Natural killer cell treated with Interleukin-12 subunit alpha and Interleukin-12 subunit beta and Interleukin-15 and Interleukin-18, amount 100 ng/mL, for 72 hours (primary cell): ENCODE measurements around the gene SIK2. TPM values are rescaled to one million over a fixed set of nuclear protein-coding genes. Genes with fewer than 3 reads are reported as not detected.

Experiments used
- ATAC-seq, 2 donors: fragments of 150-1000 bp; cut with Tn5 transposase in 1 of 2; sonication (Bioruptor Pico), chemical (Tn5 transposase) in 1 of 2; 2 replicates each; pipeline ENCODE4 v1.10.0; 2021
- DNase-seq: peaks from one replicate; pipeline ENCODE4 v3.0.0; 2022; ENCODE audit warnings: low spot score
- H3K27ac Mint-ChIP-seq, 2 donors: 1 replicate in 1 of 2; 2 replicates in 1 of 2; pipeline ENCODE4 v1.8.0; 2022; ENCODE audit warnings: mixed read lengths in 2 of 2, mild to moderate bottlenecking in 1 of 2, moderate library complexity in 1 of 2
- H3K27me3 Mint-ChIP-seq, 2 donors: 1 replicate in 1 of 2; 2 replicates in 1 of 2; pipeline ENCODE4 v1.8.0; 2022; ENCODE audit warnings: mixed read lengths in 2 of 2
- H3K36me3 Mint-ChIP-seq: one replicate; pipeline ENCODE4 v1.8.0; 2022; ENCODE audit warnings: mixed read lengths
- H3K4me1 Mint-ChIP-seq, 2 donors: 1 replicate in 1 of 2; 2 replicates in 1 of 2; pipeline ENCODE4 v1.8.0; 2022; ENCODE audit warnings: low read depth in 2 of 2, mixed read lengths in 2 of 2, mild to moderate bottlenecking in 1 of 2
- H3K4me3 Mint-ChIP-seq: one replicate; pipeline ENCODE4 v1.8.0; 2022; ENCODE audit warnings: mixed read lengths
- H3K9me3 Mint-ChIP-seq: 2 replicates; pipeline ENCODE4 v1.8.0; 2022; ENCODE audit warnings: mixed read lengths
- total RNA-seq, 2 donors: library from RNA; stranded (reverse); gene quantifications; one replicate each; pipeline ENCODE4 v1.2.3, GENCODE V29; 2022

SIK2 gene
- total RNA-seq, 2 donors from 2014 or later, result 8.1 to 8.8 TPM

GRCh38 chr11:111745719-111746504, 143.7 kb downstream of the SIK2 start:
- Mint-ChIP-seq H3K27me3 (no peaks in the 10 kb centered on the region), H3K36me3 (peaks cover 53% of the 10 kb centered on the region), H3K4me1 (peaks cover 6 to 20% of the 10 kb centered on the region in 2 donors), H3K4me3 (no peak overlapping the region), H3K9me3 (no peaks in the 10 kb centered on the region), H3K27ac (no peak overlapping the region)
- ATAC-seq (no peak), DNase-seq (no peak)

DNA sequence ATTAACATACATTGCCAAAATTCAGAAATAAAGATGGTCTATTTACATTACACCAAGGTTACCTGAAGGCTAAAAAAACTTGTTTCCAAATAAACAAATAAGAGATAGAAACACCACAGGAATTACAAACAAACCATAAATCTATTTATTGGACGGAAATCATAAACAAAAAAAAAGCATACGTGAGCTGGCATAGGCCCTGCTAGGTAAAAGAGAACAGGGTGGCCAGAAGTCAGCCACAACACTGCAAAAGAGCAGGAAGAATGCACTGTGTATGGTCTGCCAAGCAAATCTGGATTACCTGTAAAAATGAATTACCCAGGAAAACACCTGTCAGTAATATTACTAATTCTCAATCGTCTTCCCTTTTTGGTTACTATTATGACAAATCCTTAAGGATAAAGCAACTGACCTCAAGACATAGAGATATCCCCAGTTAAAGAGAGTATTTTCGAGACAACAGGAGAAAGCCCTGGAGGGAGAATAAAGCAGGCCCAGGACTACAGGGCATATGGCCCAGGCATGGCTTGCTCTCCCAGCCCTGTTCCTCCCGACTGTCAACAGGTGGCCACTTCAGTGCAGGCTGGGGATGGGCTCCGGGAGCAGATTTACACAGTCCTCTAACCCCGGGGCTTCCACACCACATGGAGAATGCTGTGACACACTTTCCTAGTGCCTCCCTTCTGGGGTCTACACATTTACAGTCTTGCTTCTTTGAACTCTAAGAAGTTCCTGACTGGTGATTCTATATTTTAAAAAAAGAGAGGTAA, 146.0 kb downstream of the SIK2 start:
- ATAC-seq (no peak), DNase-seq (no peak)
- no peak overlapping the region for H3K27ac Mint-ChIP-seq
- peaks cover 9 to 10% of the 10 kb centered on the region in 2 donors for H3K4me1 Mint-ChIP-seq
- H3K27me3 Mint-ChIP-seq, result no peaks in the 10 kb centered on the region
- peaks cover 50% of the 10 kb centered on the region for H3K36me3 Mint-ChIP-seq
- no peaks in the 10 kb centered on the region for H3K9me3 Mint-ChIP-seq
- no peak overlapping the region for H3K4me3 Mint-ChIP-seq

- H3K36me3 Mint-ChIP-seq, result peaks cover 39% of the 10 kb centered on the region
- H3K9me3 Mint-ChIP-seq, result no peaks in the 10 kb centered on the region
- H3K27me3 Mint-ChIP-seq, result no peaks in the 10 kb centered on the region
- no peak overlapping the region for H3K27ac Mint-ChIP-seq
- no peak overlapping the region for H3K4me3 Mint-ChIP-seq
- no peak for ATAC-seq
- DNase-seq, result no peak
- H3K4me1 Mint-ChIP-seq, result peaks cover 9 to 10% of the 10 kb centered on the region in 2 donors
Observed at GRCh38 chr11:111749646-111750045, 147.4 kb downstream of the SIK2 start.

DNA sequence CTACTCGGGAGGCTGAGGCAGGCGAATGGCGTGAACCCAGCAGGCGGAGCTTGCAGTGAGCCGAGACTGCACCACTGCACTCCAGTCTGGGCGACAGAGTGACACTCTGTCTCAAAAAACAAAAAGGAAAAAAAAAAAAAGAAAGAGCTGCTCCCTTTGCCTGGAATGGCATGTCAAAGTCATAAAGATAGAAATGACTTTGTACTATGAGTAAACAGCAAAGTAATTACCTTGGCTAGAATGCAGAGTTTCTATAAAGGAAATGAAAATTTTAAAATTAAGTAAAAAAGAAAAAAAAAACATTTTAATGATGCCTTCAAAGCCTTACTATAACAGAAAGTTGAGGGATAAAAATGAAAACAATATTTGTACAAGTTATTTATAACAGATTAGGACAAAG, 153.8 kb downstream of the SIK2 start:
- ATAC-seq (no peak), DNase-seq (no peak)
- no peaks in the 10 kb centered on the region for H3K9me3 Mint-ChIP-seq
- peaks cover 5 to 6% of the 10 kb centered on the region in 2 donors for H3K4me1 Mint-ChIP-seq
- no peaks in the 10 kb centered on the region for H3K27me3 Mint-ChIP-seq
- peaks cover 27% of the 10 kb centered on the region for H3K36me3 Mint-ChIP-seq
- no peak overlapping the region for H3K4me3 Mint-ChIP-seq
- no peak overlapping the region for H3K27ac Mint-ChIP-seq

- DNase-seq (no peak), ATAC-seq (no peak)
- Mint-ChIP-seq H3K4me3 (no peak overlapping the region), H3K4me1 (peaks cover 16 to 24% of the 10 kb centered on the region in 2 donors), H3K27me3 (no peaks in the 10 kb centered on the region), H3K27ac (no peak overlapping the region), H3K9me3 (no peaks in the 10 kb centered on the region), H3K36me3 (peaks cover 37% of the 10 kb centered on the region)
Observed at GRCh38 chr11:111759376-111759775, 157.1 kb downstream of the SIK2 start.

- H3K27ac Mint-ChIP-seq, result no peak overlapping the region
- no peak for ATAC-seq
Observed at GRCh38 chr11:111759778-111760407, 157.6 kb downstream of the SIK2 start.

GRCh38 chr11:111761036-111761435, 158.8 kb downstream of the SIK2 start:
- H3K4me3 Mint-ChIP-seq, result no peak overlapping the region
- ATAC-seq, result no peak
- no peaks in the 10 kb centered on the region for H3K9me3 Mint-ChIP-seq
- H3K4me1 Mint-ChIP-seq, result peaks cover 25 to 36% of the 10 kb centered on the region in 2 donors
- DNase-seq, result no peak
- no peak overlapping the region for H3K27ac Mint-ChIP-seq
- H3K36me3 Mint-ChIP-seq, result peaks cover 44% of the 10 kb centered on the region
- no peaks in the 10 kb centered on the region for H3K27me3 Mint-ChIP-seq

More at GRCh38 chr11:111759778-111760407, 157.6 kb downstream of the SIK2 start:
- Mint-ChIP-seq H3K9me3 (no peaks in the 10 kb centered on the region), H3K27me3 (no peaks in the 10 kb centered on the region), H3K4me1 (peaks cover 20 to 29% of the 10 kb centered on the region in 2 donors), H3K36me3 (peaks cover 37% of the 10 kb centered on the region), H3K4me3 (no peak overlapping the region)
- DNase-seq, result no peak

DNA sequence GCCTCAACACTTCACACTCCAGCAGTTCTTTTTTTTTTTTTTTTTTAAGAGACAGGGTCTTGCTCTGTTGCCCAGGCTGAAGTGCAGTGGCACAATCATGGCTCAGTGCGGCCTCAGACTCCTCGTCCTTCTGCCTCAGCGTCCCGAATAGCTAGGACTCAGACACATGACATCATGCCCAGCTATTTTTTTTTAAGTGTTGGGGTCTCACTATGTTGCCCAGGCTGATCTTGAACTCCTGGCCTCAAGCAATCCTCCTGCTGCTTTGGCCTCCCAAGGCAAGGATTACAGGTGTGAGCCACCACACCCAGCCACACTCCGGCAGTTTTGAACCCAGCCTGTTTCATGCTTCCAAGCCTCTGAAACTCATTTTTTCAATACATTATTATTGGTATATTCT, 160.3 kb downstream of the SIK2 start:
- Mint-ChIP-seq H3K36me3 (peaks cover 43% of the 10 kb centered on the region), H3K4me1 (peaks cover 31 to 43% of the 10 kb centered on the region in 2 donors), H3K9me3 (no peaks in the 10 kb centered on the region), H3K27ac (peak overlapping the region in 1 of 2 donors; percentile 38), H3K4me3 (no peak overlapping the region), H3K27me3 (no peaks in the 10 kb centered on the region)
- no peak for DNase-seq
- no peak for ATAC-seq

DNA sequence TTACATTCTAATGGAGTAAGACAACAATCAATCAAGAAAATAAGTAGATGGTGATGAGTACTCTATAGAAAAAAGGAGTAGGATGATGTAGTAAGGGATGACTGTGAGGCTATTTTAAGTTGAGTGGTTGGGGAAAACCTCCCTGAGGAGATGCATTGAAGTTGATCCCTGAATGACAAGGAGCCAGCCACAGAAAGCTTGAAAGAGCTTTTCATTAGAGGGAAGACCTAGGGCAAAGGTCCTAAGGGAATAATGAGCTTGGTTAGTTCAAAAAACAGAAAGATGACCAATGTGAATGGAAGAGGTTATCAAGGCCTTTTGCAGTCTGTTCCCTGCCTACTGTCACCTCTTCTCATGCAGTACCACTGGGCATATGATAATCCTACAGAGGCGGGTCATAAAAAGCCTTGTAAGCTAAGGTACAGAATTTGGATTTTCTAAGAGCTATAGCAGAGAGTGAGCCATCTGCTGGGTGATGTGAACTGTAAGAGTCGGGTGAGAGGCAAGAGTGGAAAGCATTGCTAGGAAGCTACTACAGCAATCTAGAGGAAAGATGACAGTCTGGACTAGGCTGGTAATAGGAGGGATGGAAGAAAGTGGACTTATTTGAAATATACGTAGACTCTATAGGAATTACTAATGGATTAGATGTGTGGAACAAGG, 160.9 kb downstream of the SIK2 start:
- ATAC-seq (no peak), DNase-seq (no peak)
- Mint-ChIP-seq H3K27me3 (no peaks in the 10 kb centered on the region), H3K36me3 (peaks cover 38% of the 10 kb centered on the region), H3K4me3 (no peak overlapping the region), H3K4me1 (peaks cover 28 to 38% of the 10 kb centered on the region in 2 donors), H3K9me3 (no peaks in the 10 kb centered on the region), H3K27ac (peak overlapping the region in 1 of 2 donors; percentile 38)

GRCh38 chr11:111764621-111765020, 162.4 kb downstream of the SIK2 start:
- H3K36me3 Mint-ChIP-seq, result peaks cover 25% of the 10 kb centered on the region
- no peaks in the 10 kb centered on the region for H3K9me3 Mint-ChIP-seq
- H3K4me3 Mint-ChIP-seq, result peak overlapping the region; percentile 95
- DNase-seq (no peak), ATAC-seq (no peak)
- H3K4me1 Mint-ChIP-seq, result peaks cover 28 to 38% of the 10 kb centered on the region in 2 donors
- no peaks in the 10 kb centered on the region for H3K27me3 Mint-ChIP-seq
- peak overlapping the region in 1 of 2 donors; percentile 55 for H3K27ac Mint-ChIP-seq

DNA sequence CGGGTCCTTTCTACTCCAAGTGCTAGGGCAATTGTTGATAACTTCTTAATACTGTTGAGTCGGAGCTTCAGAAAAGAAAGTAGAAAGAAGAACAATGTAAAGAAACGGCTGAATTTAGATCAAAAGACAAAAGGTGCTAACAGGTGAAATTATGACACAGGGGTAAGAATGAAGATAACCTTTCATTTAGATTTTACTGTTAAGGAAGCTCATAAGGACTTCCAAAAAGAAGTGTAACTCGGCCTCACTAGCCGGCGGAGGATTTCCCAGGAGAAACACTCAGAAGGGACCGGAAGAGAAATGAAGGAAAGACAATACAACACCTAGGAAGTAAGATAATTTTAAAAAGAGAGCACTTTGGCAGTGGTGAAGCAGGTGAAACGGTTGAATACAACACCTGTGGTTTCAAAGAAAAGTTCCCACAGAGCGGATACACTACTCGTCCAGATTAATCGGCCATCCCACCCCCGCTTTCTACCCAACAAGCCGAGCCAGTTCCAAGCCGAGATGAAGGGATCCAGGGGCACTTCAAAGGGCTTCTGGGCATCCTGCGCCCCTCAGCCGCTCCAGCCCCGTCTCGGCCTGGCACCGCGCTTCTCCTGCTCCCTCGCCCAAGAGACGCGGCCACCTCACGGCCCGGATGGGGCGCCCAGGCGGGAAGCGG, 163.2 kb downstream of the SIK2 start:
- H3K27ac Mint-ChIP-seq, result peak overlapping the region; percentile 55 to 76
- DNase-seq, result no peak
- H3K4me1 Mint-ChIP-seq, result peaks cover 28 to 38% of the 10 kb centered on the region in 2 donors
- H3K9me3 Mint-ChIP-seq, result no peaks in the 10 kb centered on the region
- peak overlapping the region; percentile 95 for H3K4me3 Mint-ChIP-seq
- no peak for ATAC-seq
- H3K27me3 Mint-ChIP-seq, result no peaks in the 10 kb centered on the region
- peaks cover 23% of the 10 kb centered on the region for H3K36me3 Mint-ChIP-seq

- Mint-ChIP-seq H3K9me3 (no peaks in the 10 kb centered on the region), H3K4me3 (peak within 1 kb of the TSS; percentile 95), H3K27ac (peak within 1 kb of the TSS; percentile 55 to 76), H3K27me3 (no peaks in the 10 kb centered on the region), H3K4me1 (peaks cover 28 to 38% of the 10 kb centered on the region in 2 donors), H3K36me3 (peaks cover 23% of the 10 kb centered on the region)
- ATAC-seq (peak; percentile 98), DNase-seq (peak; percentile 73)
Observed at GRCh38 chr11:111765984-111766833, 164.0 kb downstream of the SIK2 start, which contains the start of gene PPP2R1B. Gene PPP2R1B (minus strand): TSS chr11:111766389. CDS start chr11:111766361, 28 bp downstream.
